Lung (tissue), 12 donors: ENCODE results near the gene MED6. TPM values are rescaled to one million over a fixed set of nuclear protein-coding genes. Genes with fewer than 3 reads are reported as not detected.
A peak's percentile ranks its signal among the peaks of the same experiment; 100 is the strongest.

Experiments used
- ATAC-seq: fragments of 200-7000 bp; cut with Tn5 transposase; one replicate; pipeline ENCODE4 v1.9.1; 2020; ENCODE audit warnings: moderate number of reproducible peaks; ENCODE audit not compliant: insufficient read depth, low FRiP score
- DNase-seq, 3 donors: peaks; one replicate each; pipeline ENCODE4 v3.0.0-alpha.2; 2013 to 2017
- H3K27ac ChIP-seq, 2 donors: one replicate each; pipeline ENCODE4 v1.5.1; 2013; ENCODE audit warnings: mild to moderate bottlenecking in 2 of 2, moderate library complexity in 2 of 2, control low read depth in 1 of 2, inconsistent platforms in 1 of 2, low read depth in 1 of 2, low read length in 1 of 2
- H3K27me3 ChIP-seq, 3 donors: one replicate each; pipeline ENCODE4 v1.5.1; 2013; ENCODE audit warnings: low read length in 2 of 3; ENCODE audit not compliant: control insufficient read depth in 3 of 3, insufficient read depth in 3 of 3
- H3K36me3 ChIP-seq, 4 donors: one replicate each; pipeline ENCODE4 v1.5.1; 2013; ENCODE audit warnings: low read length in 4 of 4, mild to moderate bottlenecking in 1 of 4, moderate library complexity in 1 of 4; ENCODE audit not compliant: control insufficient read depth in 4 of 4, insufficient read depth in 4 of 4
- H3K4me1 ChIP-seq, 5 donors: one replicate each; pipeline ENCODE4 v1.5.1; 2013; ENCODE audit warnings: low read length in 5 of 5, mild to moderate bottlenecking in 2 of 5, moderate library complexity in 1 of 5; ENCODE audit not compliant: control insufficient read depth in 5 of 5, insufficient read depth in 5 of 5
- H3K4me3 ChIP-seq: one replicate; pipeline ENCODE4 v1.5.1; 2013; ENCODE audit warnings: mild to moderate bottlenecking, control low read depth, moderate library complexity
- H3K9ac ChIP-seq, 2 donors: one replicate each; pipeline ENCODE4 v1.5.1; 2013; ENCODE audit warnings: low read length in 2 of 2, control low read depth in 1 of 2; ENCODE audit not compliant: insufficient read depth in 1 of 2
- H3K9me3 ChIP-seq, 4 donors: one replicate each; pipeline ENCODE4 v1.5.1; 2013; ENCODE audit warnings: low read length in 3 of 4, mild to moderate bottlenecking in 1 of 4, moderate library complexity in 1 of 4; ENCODE audit not compliant: control insufficient read depth in 4 of 4, insufficient read depth in 3 of 4
- CTCF ChIP-seq: IDR thresholded peaks from 2 replicates; pipeline ENCODE4 v1.5.1; 2012; ENCODE audit warnings: mild to moderate bottlenecking; ENCODE audit errors: control extremely low read depth, extremely low read depth
- WGBS, 2 donors: extraction: QIAGEN DNeasy Blood & Tissue Kit; methylation state at CpG; one replicate each; pipeline ENCODE4 v1.1.7; 2013; 5-methylcytosine and 5-hydroxymethylcytosine counted together
- polyA plus RNA-seq, 2 donors: library from polyadenylated mRNA; stranded (reverse); fragments of 200-250 nt; gene quantifications; one replicate each; pipeline ENCODE4 v1.2.1, GENCODE V29; 2013
- total RNA-seq, 2 donors: library from RNA; depleted of rRNA in 1 of 2; stranded (reverse); fragments of >200 nt in 1 of 2; gene quantifications; one replicate each; pipeline ENCODE4 v1.2.1, GENCODE V29; 2014 to 2021
- donor health status: control.
- donor health status: control.
- donor health status: Bipolar disorder and iron deficiency.
- donor health status: healthy.
- donor health status: DM: yes; HTN: yes; CAD: no.

The MED6 gene
- total and polyA plus RNA-seq, 4 donors, result 17.5 to 61.9 (median 22.9) TPM

DNA sequence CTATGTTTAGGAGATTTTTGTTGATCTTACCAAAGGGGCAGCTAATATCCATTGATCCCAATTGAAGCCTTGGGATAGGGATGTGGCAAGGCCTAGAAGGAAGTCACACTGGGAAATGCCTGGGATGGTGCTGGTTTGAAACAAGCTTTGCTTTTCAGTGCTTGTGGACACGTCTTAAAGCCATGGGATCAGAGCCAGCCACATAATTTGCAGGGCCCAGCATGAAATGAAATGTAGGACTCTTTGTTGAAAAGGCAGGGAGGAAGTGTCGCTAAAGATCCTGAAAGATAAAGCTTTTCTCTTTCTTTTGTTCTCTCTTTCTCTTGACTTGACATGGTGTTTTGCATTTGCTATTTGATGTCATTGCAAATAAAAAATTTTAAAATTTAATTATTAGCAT is 46.2 kb upstream of the MED6 start:
- Histone ChIP-seq H3K9me3 (no peaks in the 10 kb centered on the region), H3K27ac (no peak overlapping the region), H3K4me3 (no peak overlapping the region), H3K9ac (no peak overlapping the region), H3K36me3 (no peaks in the 10 kb centered on the region), H3K4me1 (peaks cover 0 to 7% (median 0%) of the 10 kb centered on the region in 5 donors), H3K27me3 (peaks cover 0 to 18% (median 12%) of the 10 kb centered on the region in 3 donors)
- WGBS, 2 donors, result 69 to 72% methylated on average over 2 of the region's 2 CpGs
- DNase-seq (no peak), ATAC-seq (no peak)
- TF ChIP-seq CTCF, result no peak

GRCh38 chr14:70645892-70646291 is 45.4 kb upstream of the MED6 start:
- peaks cover 0 to 22% (median 17%) of the 10 kb centered on the region in 3 donors for H3K27me3 ChIP-seq

GRCh38 chr14:70643967-70644366 is 43.5 kb upstream of the MED6 start:
- H3K27ac ChIP-seq, result peak overlapping the region in 1 of 2 donors; percentile 16
- WGBS, 2 donors, result 67 to 82% methylated on average over 5 of the region's 5 CpGs
- no peak overlapping the region for H3K9ac ChIP-seq
- TF ChIP-seq CTCF, result no peak
- no peak for ATAC-seq
- no peak overlapping the region for H3K4me3 ChIP-seq
- H3K4me1 ChIP-seq, result peaks cover 0 to 11% (median 0%) of the 10 kb centered on the region in 5 donors
- no peaks in the 10 kb centered on the region for H3K36me3 ChIP-seq
- no peak for DNase-seq
- peaks cover 0 to 37% (median 27%) of the 10 kb centered on the region in 3 donors for H3K27me3 ChIP-seq
- H3K9me3 ChIP-seq, result no peaks in the 10 kb centered on the region

More at GRCh38 chr14:70645892-70646291, 45.4 kb upstream of the MED6 start:
- Histone ChIP-seq H3K4me3 (no peak overlapping the region), H3K9me3 (no peaks in the 10 kb centered on the region), H3K4me1 (peaks cover 0 to 11% (median 0%) of the 10 kb centered on the region in 5 donors), H3K36me3 (no peaks in the 10 kb centered on the region), H3K9ac (no peak overlapping the region), H3K27ac (peak overlapping the region in 1 of 2 donors; percentile 38)
- DNase-seq, result no peak
- no peak for ATAC-seq
- 87 to 97% methylated on average over 6 of the region's 6 CpGs for WGBS, 2 donors
- no peak for TF ChIP-seq CTCF
